BJ (cell line): Measurements from ENCODE around the gene UBE2E1. TPM values are rescaled to one million over a fixed set of nuclear protein-coding genes. Genes with fewer than 3 reads are reported as not detected.

Experiments used
- CTCF ChIA-PET: fragments of 350-600 bp; formaldehyde crosslinking; extraction: SDS; loops from one replicate; lab custom pipeline; 2021; ENCODE audit warnings: antibody characterized with exemption, inconsistent platforms; lab: Yijun Ruan, JAX
- POLR2A ChIA-PET: fragments of 300-600 bp; sonication (Branson Sonifier 250); formaldehyde crosslinking; extraction: SDS; loops from one replicate; lab custom pipeline; 2021; ENCODE audit warnings: antibody characterized with exemption; lab: Charles Lee
- DNase-seq: peaks from one replicate; pipeline ENCODE4 v3.0.0-alpha.2; 2011; ENCODE audit warnings: low read depth
- H3K27me3 ChIP-seq: 2 replicates; pipeline ENCODE4 v1.6.0; 2011; ENCODE audit warnings: low read length; ENCODE audit not compliant: control insufficient read depth, insufficient read depth
- H3K36me3 ChIP-seq: 2 replicates; pipeline ENCODE4 v1.5.1; 2011; ENCODE audit warnings: low read length; ENCODE audit not compliant: control insufficient read depth, insufficient read depth
- H3K4me3 ChIP-seq: 2 replicates; pipeline ENCODE4 v1.5.1; 2011; ENCODE audit warnings: low read depth, mild to moderate bottlenecking, control low read depth, low read length
- CTCF ChIP-seq: IDR thresholded peaks from 2 replicates; pipeline ENCODE4 v1.5.1; 2011; ENCODE audit warnings: low read depth, mild to moderate bottlenecking, control low read depth, inconsistent platforms, low read length, moderate library complexity; ENCODE audit not compliant: insufficient read depth
- polyA plus RNA-seq: library from polyadenylated mRNA; depleted of rRNA; stranded (reverse); fragments of >200 nt; gene quantifications from 2 replicates; pipeline ENCODE4 v1.2.3, GENCODE V29; 2011

The UBE2E1 gene
- polyA plus RNA-seq, 1 experiment = 70.0 TPM

- no peak for TF ChIP-seq CTCF
- ChIA-PET POLR2A (no interaction called here), CTCF (no interaction called here)
- DNase-seq = no peak
- H3K4me3 ChIP-seq = no peak overlapping the region
- no peaks in the 10 kb centered on the region for H3K36me3 ChIP-seq
- H3K27me3 ChIP-seq = no peaks in the 10 kb centered on the region
Observed at GRCh38 chr3:23872330-23872729, 66.6 kb downstream of the UBE2E1 start.

GRCh38 chr3:23873941-23874340 is 68.2 kb downstream of the UBE2E1 start:
- ChIA-PET CTCF (interaction anchor here (0.9 to 2.0 kb wide), 4 partner anchors 10 to 618 kb away, joined by 3 to 9 read pairs (median 4); no protein-coding TSS in a partner anchor), POLR2A (no interaction called here)
- no peak for DNase-seq
- no peaks in the 10 kb centered on the region for H3K27me3 ChIP-seq
- TF ChIP-seq CTCF = no peak
- no peak overlapping the region for H3K4me3 ChIP-seq
- H3K36me3 ChIP-seq = no peaks in the 10 kb centered on the region

GRCh38 chr3:23874359-23875112 is 68.8 kb downstream of the UBE2E1 start:
- ChIA-PET CTCF (interaction anchor here (0.9 to 2.0 kb wide), 3 partner anchors 10 to 40 kb away, joined by 3 to 9 read pairs (median 5); no protein-coding TSS in a partner anchor), POLR2A (interaction anchor here (0.6 kb wide), 1 partner anchor 42 kb away, joined by 4 read pairs; the partner anchor contains the start of genes NKIRAS1 and RPL15)
- peak; percentile 28 for DNase-seq
- TF ChIP-seq CTCF = no peak
- H3K27me3 ChIP-seq = no peaks in the 10 kb centered on the region
- no peak overlapping the region for H3K4me3 ChIP-seq
- no peaks in the 10 kb centered on the region for H3K36me3 ChIP-seq

GRCh38 chr3:23875113-23875725 is 69.5 kb downstream of the UBE2E1 start:
- DNase-seq = no peak
- Histone ChIP-seq H3K4me3 (no peak overlapping the region), H3K36me3 (no peaks in the 10 kb centered on the region), H3K27me3 (no peaks in the 10 kb centered on the region)
- no peak for TF ChIP-seq CTCF
- CTCF ChIA-PET = interaction anchor here (1.6 to 2.0 kb wide), 2 partner anchors 14 to 41 kb away, joined by 3 to 9 read pairs; no protein-coding TSS in a partner anchor
- POLR2A ChIA-PET = interaction anchor here (0.6 kb wide), 1 partner anchor 42 kb away, joined by 4 read pairs; the partner anchor contains the start of genes NKIRAS1 and RPL15

- no peak for DNase-seq
Observed at GRCh38 chr3:23876923-23877322, 71.2 kb downstream of the UBE2E1 start.

More at GRCh38 chr3:23876923-23877322, 71.2 kb downstream of the UBE2E1 start:
- H3K36me3 ChIP-seq = peaks cover under 1% of the 10 kb centered on the region; the same call in 1 of the 2 replicates
- ChIA-PET CTCF (interaction anchor here (0.6 to 4.0 kb wide), 3 partner anchors 11 to 57 kb away, joined by 3 to 19 read pairs (median 3); no protein-coding TSS in a partner anchor), POLR2A (interaction anchor here (0.6 to 0.7 kb wide), 2 partner anchors 14 to 89 kb away, joined by 3 read pairs; no protein-coding TSS in a partner anchor)
- no peaks in the 10 kb centered on the region for H3K27me3 ChIP-seq
- no peak overlapping the region for H3K4me3 ChIP-seq
- TF ChIP-seq CTCF = no peak
